Endothelial cell of umbilical vein (primary cell): Measurements from ENCODE around the gene CHRNA7. TPM values are rescaled to one million over a fixed set of nuclear protein-coding genes. Genes with fewer than 3 reads are reported as not detected.

Source experiments
- BruUV-seq: library from RNA; stranded (reverse); fragments of 400-500 nt; replicated peaks from 2 replicates; lab custom pipeline; 2021; lab: Mats Ljungman, UMichigan
- CTCF ChIA-PET: fragments of 300-600, 350-600 bp; sonication (Branson Sonifier 250); formaldehyde crosslinking; loops from one replicate; lab custom pipeline; 2021; ENCODE audit warnings: antibody characterized with exemption, inconsistent platforms; lab: Charles Lee
- POLR2A ChIA-PET: fragments of 300-600, 350-600 bp; sonication (Branson Sonifier 250); formaldehyde crosslinking; loops from one replicate; lab custom pipeline; 2021; ENCODE audit warnings: antibody characterized with exemption, inconsistent platforms; lab: Charles Lee
- DNase-seq: peaks from one replicate; pipeline ENCODE4 v3.0.0-alpha.2; 2011; ENCODE audit warnings: low read depth, low spot score
- FAIRE-seq: peaks from 2 replicates; lab custom pipeline; 2011; peaks lifted over from hg19 to GRCh38; lab: Jason Lieb, UNC
- H2AFZ ChIP-seq: 2 replicates; pipeline ENCODE4 v1.6.0; 2012; ENCODE audit warnings: low read depth, low read length, control low read depth, inconsistent platforms
- H3K27ac ChIP-seq: 2 replicates; pipeline ENCODE4 v1.5.1; 2011; ENCODE audit warnings: low read depth, mild to moderate bottlenecking, control low read depth, low read length, moderate library complexity; ENCODE audit not compliant: insufficient read depth
- H3K27me3 ChIP-seq, 2 experiments: 2 replicates each; pipeline versions ENCODE4 v1.6.0 to v1.6.1; 2011; ENCODE audit warnings: low read length in 2 of 2, mixed read lengths in 1 of 2; ENCODE audit not compliant: control insufficient read depth in 2 of 2, insufficient read depth in 2 of 2
- H3K36me3 ChIP-seq, 2 experiments: 2 replicates in 1 of 2; 3 replicates in 1 of 2; pipeline ENCODE4 v1.5.1; 2011; ENCODE audit warnings: low read length in 2 of 2, mild to moderate bottlenecking in 1 of 2, moderate library complexity in 1 of 2; ENCODE audit not compliant: control insufficient read depth in 2 of 2, insufficient read depth in 2 of 2; ENCODE audit errors: extremely low read depth in 1 of 2
- H3K4me1 ChIP-seq: 3 replicates; pipeline ENCODE4 v1.5.1; 2011; ENCODE audit warnings: mild to moderate bottlenecking, low read length; ENCODE audit not compliant: control insufficient read depth, insufficient read depth; ENCODE audit errors: extremely low read depth
- H3K4me2 ChIP-seq: 2 replicates; pipeline ENCODE4 v1.6.1; 2011; ENCODE audit warnings: low read length, control low read depth, mixed read lengths; ENCODE audit not compliant: insufficient read depth
- H3K4me3 ChIP-seq, 3 experiments: fragments of 200-600 bp in 1 of 3; sonication (generic), shearing (Covaris generic) in 1 of 3; replicated peaks in 1 of 3; 2 replicates each; pipeline ENCODE4 v1.5.1; 2011 to 2016; ENCODE audit warnings: control low read depth in 3 of 3, low read length in 3 of 3, mild to moderate bottlenecking in 2 of 3, inconsistent platforms in 1 of 3, low read depth in 1 of 3, moderate library complexity in 1 of 3; ENCODE audit not compliant: insufficient read depth in 1 of 3
- H3K79me2 ChIP-seq: 2 replicates; pipeline ENCODE4 v1.6.0; 2012; ENCODE audit warnings: low read length, inconsistent platforms; ENCODE audit not compliant: control insufficient read depth, insufficient read depth
- H3K9ac ChIP-seq: replicated peaks from 2 replicates; pipeline ENCODE3; 2011; ENCODE audit warnings: low read length, control low read depth; ENCODE audit not compliant: insufficient read depth; ENCODE audit errors: extremely low read depth
- H3K9me1 ChIP-seq: replicated peaks from 3 replicates; pipeline ENCODE4 v1.6.0; 2011; ENCODE audit warnings: mild to moderate bottlenecking, low read length; ENCODE audit not compliant: control insufficient read depth, insufficient read depth; ENCODE audit errors: extremely low read depth
- H3K9me3 ChIP-seq: replicated peaks from 2 replicates; pipeline ENCODE4 v1.5.1; 2012; ENCODE audit warnings: low read length, inconsistent platforms; ENCODE audit not compliant: control insufficient read depth, insufficient read depth
- H4K20me1 ChIP-seq: replicated peaks from 2 replicates; pipeline ENCODE3; 2011; ENCODE audit warnings: mild to moderate bottlenecking, low read length; ENCODE audit not compliant: control insufficient read depth, insufficient read depth; ENCODE audit errors: extremely low read depth
- CTCF ChIP-seq, 2 donors: IDR thresholded peaks; 1 replicate in 1 of 2; 2 replicates in 1 of 2; pipeline ENCODE4 v1.5.1; 2011; ENCODE audit warnings: low read length in 2 of 2, mild to moderate bottlenecking in 2 of 2, moderate library complexity in 2 of 2, control low read depth in 1 of 2, inconsistent platforms in 1 of 2, low read depth in 1 of 2; ENCODE audit not compliant: insufficient read depth in 1 of 2; ENCODE audit errors: extremely low read depth in 1 of 2
- EZH2 ChIP-seq: IDR thresholded peaks from 2 replicates; pipeline ENCODE4 v1.6.1; 2012; ENCODE audit warnings: borderline replicate concordance, low read depth, mild to moderate bottlenecking, moderate library complexity, low read length, inconsistent platforms; ENCODE audit not compliant: severe bottlenecking
- FOS ChIP-seq: IDR thresholded peaks from 2 replicates; pipeline ENCODE4 v1.6.1; 2011; ENCODE audit warnings: mild to moderate bottlenecking, low read length, moderate library complexity, borderline replicate concordance; ENCODE audit not compliant: insufficient read depth
- GATA2 ChIP-seq: IDR thresholded peaks from 2 replicates; pipeline ENCODE4 v1.7.0; 2011; ENCODE audit warnings: low read depth, mild to moderate bottlenecking, moderate library complexity, mixed read lengths, low read length; ENCODE audit not compliant: insufficient read length, insufficient read depth
- JUN ChIP-seq: IDR thresholded peaks from 2 replicates; pipeline ENCODE4 v1.6.1; 2011; ENCODE audit warnings: borderline replicate concordance, low read depth; ENCODE audit not compliant: insufficient read length, insufficient read depth
- MYC ChIP-seq: IDR thresholded peaks from one replicate; pipeline ENCODE4 v1.6.1; 2011; ENCODE audit warnings: mild to moderate bottlenecking, low read depth, low read length
- POLR2A ChIP-seq: IDR thresholded peaks from 2 replicates; pipeline ENCODE4 v1.6.1; 2012; ENCODE audit warnings: low read depth, mild to moderate bottlenecking, control low read depth, low read length
- POLR2AphosphoS5 ChIP-seq: IDR thresholded peaks from 2 replicates; pipeline ENCODE4 v1.6.1; 2012; ENCODE audit warnings: low read depth, mild to moderate bottlenecking, control low read depth, low read length, moderate library complexity; ENCODE audit not compliant: insufficient read depth
- dilution Hi-C: fragments of 300-500 bp; cut with MboI; formaldehyde crosslinking; loops from one replicate; pipeline ENCODE4 v1.15.0; 2019; ENCODE audit warnings: low sequenced_read_pairs; ENCODE audit not compliant: extremely low pct_ligation_motif_present
- intact Hi-C: fragments of 100-400 bp; cut with micrococcal nuclease; formaldehyde crosslinking; loops from one replicate; pipeline ENCODE4 v1.10.0; 2022
- polyA plus RNA-seq, 4 experiments: library from polyadenylated mRNA; depleted of rRNA in 3 of 4; stranded (reverse) in 3 of 4; unstranded in 1 of 4; fragments of >200 nt; gene quantifications; 2 replicates each; pipeline versions ENCODE4 v1.2.1 to v1.2.3, GENCODE V29; 2011 to 2012; ENCODE audit warnings: missing spikeins in 1 of 4
- total RNA-seq: library from RNA; stranded (reverse); gene quantifications from 2 replicates; pipeline ENCODE4 v1.2.3, GENCODE V29; 2021
- TF ChIP-seq, protein P1 (sequence below): IDR thresholded peaks from 2 replicates; pipeline ENCODE4 v1.6.1; 2011; ENCODE audit not compliant: insufficient read depth, insufficient read length

CHRNA7 gene
- total and polyA plus RNA-seq, 2 donors (not counting 3 experiments of a cell fraction or from before 2014, with no cell fraction given), result 0.70 to 2.6 TPM

DNA sequence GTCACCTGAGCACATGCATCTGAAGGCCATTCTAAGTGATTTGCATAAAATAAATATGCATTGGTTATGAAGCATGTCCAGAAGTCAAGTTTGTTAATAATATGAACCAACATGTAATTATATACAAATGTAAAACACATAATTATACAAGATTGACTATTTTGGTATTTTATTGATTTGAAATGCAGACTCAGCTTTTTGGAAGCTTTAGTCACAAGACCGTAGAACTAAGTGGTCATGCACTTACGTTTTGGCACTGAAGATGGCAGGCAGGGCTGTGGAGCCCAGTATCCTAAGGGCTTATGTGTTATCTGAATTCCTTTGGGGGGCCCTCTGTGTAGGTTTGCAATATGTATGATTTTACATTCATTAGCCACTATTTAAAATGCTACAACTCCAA lies 5.0 kb downstream of the CHRNA7 start:
- no peak overlapping the region for H3K4me2 ChIP-seq
- H3K27ac ChIP-seq, result no peak overlapping the region
- H3K4me3 ChIP-seq, result no peak overlapping the region
- dilution Hi-C loops (no loop called here), intact Hi-C loops (no loop called here)
- POLR2A ChIA-PET, result no interaction called here
- FAIRE-seq, result no peak
- BruUV-seq, result no TSS peak
- peaks cover 12 to 16% of the 10 kb centered on the region in 2 experiments for H3K27me3 ChIP-seq
- H3K79me2 ChIP-seq, result no peaks in the 10 kb centered on the region
- CTCF ChIA-PET, result no interaction called here
- no peak overlapping the region for H3K9ac ChIP-seq
- H3K36me3 ChIP-seq, result no peaks in the 10 kb centered on the region
- no peaks in the 10 kb centered on the region for H3K9me1 ChIP-seq
- no peak for DNase-seq
- H3K9me3 ChIP-seq, result no peaks in the 10 kb centered on the region
- no peaks in the 10 kb centered on the region for H4K20me1 ChIP-seq
- TF ChIP-seq, protein P1, sequence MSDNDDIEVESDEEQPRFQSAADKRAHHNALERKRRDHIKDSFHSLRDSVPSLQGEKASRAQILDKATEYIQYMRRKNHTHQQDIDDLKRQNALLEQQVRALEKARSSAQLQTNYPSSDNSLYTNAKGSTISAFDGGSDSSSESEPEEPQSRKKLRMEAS, result no peak
- TF ChIP-seq CTCF (IDR thresholded peaks at IDR 0.05; ENCODE audit: extremely low read depth in 1 of 2, insufficient read depth in 1 of 2, low read depth in 1 of 2, low read length in 2 of 2) (no peak), JUN (no peak), GATA2 (no peak), POLR2A (no peak), POLR2AphosphoS5 (no peak), FOS (no peak), MYC (no peak), EZH2 (no peak)
- no peak overlapping the region for H2AFZ ChIP-seq
- no peaks in the 10 kb centered on the region for H3K4me1 ChIP-seq
